Daoy (cell line): ENCODE data around the gene HYLS1. TPM values are rescaled to one million over a fixed set of nuclear protein-coding genes. Genes with fewer than 3 reads are reported as not detected.

Experiments used
- DNase-seq: peaks from one replicate; pipeline ENCODE4 v3.0.0-alpha.2; 2015; ENCODE audit warnings: low read depth
- total RNA-seq: library from RNA; depleted of rRNA; stranded (reverse); fragments of >200 nt; shearing (Covaris generic); gene quantifications from 2 replicates; pipeline ENCODE4 v1.2.3, GENCODE V29; 2014

Gene HYLS1
- total RNA-seq, 1 experiment from 2014 or later = 5.1 TPM

DNA sequence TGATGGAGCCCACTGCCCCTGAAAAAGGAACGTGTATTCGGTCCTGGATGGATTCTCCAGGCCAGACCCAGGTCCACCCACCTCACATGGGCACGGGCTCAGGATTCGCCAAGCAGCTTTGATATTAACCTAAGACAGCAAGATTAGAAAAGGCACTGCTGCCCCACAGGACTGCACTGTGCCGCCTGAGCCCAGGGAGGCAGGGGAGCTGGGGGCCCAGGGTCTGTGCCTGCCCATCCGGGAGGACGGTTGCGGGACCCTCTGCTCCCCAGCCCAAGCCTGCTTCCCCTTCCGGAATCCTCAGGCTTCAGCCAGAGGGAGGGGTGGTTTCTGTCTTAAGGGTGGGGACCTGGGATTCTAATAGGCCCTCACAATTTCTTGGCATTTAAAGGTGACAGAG is 44.8 kb downstream of the HYLS1 start:
- no peak for DNase-seq

- DNase-seq = no peak
These were observed 45.8 kb downstream of the HYLS1 start for GRCh38 chr11:125933030-125933813.

- no peak for DNase-seq
These were observed 47.0 kb downstream of the HYLS1 start for GRCh38 chr11:125934473-125934872.

GRCh38 chr11:125935056-125935455 is 47.6 kb downstream of the HYLS1 start:
- DNase-seq = no peak

- DNase-seq = no peak
These were observed 48.2 kb downstream of the HYLS1 start for GRCh38 chr11:125935618-125936199.

GRCh38 chr11:125938418-125938817 is 51.0 kb downstream of the HYLS1 start:
- DNase-seq = no peak

DNA sequence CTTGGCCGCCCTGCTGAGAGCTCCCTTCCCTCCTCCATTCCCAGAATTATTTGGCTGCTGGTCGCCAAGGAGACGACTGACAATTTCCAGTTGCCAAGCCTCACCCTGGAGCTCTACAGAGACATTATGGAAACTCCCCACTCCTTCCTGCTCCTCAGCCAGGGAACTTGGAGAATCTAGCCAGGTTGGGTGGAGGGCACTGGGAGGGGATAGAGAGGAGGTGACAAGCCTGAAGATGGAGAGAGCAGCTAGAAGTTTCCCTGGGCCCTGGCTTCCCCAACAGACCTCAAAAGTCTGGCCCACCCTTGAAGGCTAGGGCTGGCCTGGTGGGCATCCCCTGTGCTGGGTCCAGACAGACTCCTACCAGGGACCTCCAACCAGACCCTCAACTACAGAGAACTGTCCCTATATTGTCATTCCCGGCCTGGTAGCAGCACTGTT is 51.6 kb downstream of the HYLS1 start:
- no peak for DNase-seq

- DNase-seq = no peak
These were observed 52.7 kb downstream of the HYLS1 start for GRCh38 chr11:125940145-125940544.

DNA sequence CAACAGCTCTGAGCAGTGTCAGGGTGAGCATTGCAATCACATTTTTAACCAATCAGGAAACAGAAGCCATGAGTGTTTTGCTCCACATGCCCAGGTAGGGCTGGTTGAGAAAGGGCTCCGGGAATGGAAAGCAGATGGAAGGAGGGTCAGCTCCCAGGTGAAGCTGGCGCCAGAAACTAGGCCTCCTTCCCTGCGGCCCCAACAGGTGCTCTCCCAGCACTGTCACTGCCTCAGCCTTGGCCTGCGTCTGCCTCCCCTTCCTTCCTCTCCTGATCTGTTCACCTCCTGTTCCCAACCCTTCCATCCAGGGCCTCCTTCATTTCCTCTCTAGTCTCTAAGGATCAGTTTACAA is 53.8 kb downstream of the HYLS1 start:
- DNase-seq = no peak

DNA sequence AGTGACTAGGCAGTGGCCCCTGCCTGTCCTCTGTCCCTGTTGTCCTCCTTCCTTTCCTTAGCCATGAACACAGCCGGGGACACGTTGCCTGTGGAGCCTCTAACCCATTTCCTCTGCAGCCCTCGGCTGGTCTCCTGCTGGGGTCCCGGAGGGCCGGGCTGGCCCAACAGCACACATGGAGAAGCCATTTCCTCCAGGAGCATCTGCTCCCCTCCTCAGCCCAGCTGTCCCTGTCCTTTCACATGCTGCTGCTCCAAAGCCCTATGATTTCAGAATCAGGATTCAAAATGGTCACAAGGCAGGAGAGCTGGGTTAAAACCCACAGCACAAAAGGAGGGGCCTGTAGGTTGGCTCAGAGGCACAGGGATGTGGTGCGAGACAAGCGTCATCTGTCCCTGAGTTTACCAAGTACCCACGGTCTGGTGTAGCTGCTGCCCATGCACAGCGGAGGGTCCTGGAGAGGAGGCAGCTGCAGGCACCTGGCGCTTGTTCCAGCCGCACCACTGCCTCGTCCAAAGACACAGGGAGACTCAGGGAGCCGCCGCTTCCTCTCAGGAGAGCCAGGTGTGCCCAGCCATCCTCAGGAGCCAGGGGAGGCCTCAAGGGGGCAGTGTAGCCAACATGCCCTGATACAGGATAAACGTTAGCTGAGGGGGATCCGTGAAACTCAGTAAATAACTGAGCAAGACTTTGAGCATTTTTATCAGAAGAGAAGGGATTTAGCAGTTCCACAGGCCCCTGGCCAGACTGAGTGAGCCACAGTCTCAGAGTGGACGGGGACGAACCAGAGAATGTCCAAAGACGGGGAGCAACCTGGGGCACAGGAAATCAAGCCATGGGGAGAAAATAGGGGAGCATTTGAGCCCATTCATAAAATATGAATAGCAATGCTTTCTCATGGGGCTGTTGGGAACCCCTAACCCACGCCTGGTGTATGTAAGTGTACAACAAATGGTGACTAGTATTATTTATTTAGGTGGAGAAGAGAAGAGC is 54.4 kb downstream of the HYLS1 start:
- peak; percentile 48 for DNase-seq

- DNase-seq = no peak
These were observed 55.4 kb downstream of the HYLS1 start for GRCh38 chr11:125942771-125943428.

DNA sequence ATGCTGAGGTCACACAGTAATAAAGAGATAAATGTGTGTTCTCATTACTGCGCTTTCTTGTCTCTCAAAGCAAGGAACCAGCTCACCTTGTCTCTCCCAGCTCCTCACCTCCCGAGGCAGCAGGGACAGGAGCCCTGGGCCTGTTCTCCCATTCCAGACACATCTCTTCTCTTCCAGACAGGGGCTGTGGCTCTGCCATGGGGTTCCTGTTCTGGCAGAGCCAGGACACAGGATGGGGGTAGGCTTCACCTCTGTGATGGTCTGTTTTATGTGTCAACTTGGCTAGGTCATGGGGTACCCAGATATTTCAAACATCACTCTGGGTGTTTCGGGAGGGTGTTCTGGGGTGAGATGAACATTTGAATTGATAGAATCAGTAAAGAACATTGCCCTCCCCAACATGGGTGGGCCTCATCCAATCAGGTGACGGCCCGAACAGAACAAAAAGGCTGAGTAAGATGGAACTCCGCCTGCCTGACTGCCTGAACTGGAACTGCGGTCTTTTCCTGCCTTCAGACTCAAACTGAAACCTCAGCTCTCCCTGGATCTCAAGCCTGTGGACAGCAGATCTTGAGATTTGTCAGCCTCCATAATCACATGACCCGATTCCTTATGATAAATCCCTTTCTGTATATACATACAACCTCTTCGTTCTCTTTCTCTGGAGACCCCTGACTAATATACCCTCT is 56.3 kb downstream of the HYLS1 start:
- DNase-seq = no peak

DNA sequence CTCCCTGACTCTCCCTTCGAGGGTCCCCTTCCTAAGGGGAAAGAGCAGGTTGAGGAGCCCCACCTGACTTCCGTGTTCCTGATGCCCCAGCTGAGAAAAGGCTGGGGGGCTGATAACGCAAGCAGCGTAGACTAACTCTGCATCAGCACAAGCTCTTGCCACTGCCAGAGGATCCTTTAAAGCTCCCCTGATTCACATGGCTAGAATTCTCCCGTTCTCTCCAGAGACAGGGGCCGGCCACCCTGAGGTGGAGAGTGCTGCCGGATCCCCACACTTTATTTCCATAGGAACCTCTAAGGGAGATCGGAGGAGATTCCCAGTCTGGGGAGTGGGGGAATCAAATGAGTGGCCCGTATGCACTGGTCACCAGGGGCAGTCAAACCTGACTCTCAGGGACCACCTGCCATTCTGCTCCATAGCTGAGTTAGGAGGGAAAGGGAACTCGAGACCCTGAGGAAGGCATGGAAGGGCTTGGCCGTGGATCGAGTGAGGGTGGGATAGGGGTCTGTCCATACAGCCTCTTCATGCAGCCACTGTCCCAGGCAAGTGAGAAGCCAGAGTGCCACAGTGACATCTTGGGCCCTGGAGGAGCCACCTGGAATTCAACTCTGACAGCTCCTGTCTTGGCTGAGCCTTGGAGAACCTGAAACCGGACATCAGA is 57.0 kb downstream of the HYLS1 start:
- no peak for DNase-seq

GRCh38 chr11:125945011-125945796 is 57.7 kb downstream of the HYLS1 start:
- DNase-seq = no peak

DNA sequence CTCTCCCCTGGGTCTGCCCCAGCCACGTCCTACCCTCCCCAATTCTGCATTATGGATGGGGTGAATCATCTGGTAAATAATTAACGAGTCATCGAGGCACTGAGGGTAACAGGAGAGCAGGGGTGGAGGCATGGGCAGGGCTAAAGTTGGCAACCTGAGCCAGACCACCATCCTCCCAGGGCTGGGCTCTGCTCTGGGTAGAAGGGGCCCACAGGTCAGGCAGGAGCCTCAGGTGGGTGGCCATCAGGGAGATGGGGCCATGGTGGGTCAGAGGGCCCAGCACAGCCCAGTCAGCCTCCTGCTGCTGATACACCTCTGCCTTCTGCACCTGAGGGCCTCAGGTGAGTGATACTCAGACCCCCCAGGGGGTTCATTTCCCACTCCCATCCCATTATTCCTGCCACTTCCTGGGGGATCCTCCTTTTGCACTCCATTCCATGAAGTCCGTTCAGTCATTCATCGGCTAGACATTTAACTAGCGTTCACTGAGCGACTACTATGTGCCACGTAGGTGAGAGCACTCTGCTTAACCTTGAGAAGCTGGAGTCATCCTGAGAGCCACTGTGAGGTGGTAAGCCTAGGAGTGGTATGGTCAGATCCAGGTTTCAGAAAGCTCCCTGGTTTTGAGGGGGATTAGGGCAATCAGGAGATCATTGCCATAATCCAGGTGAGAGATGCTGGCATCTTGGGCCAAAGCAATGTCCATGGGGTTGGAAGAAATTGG is 58.5 kb downstream of the HYLS1 start, which contains the start of gene VSIG10L2:
Gene VSIG10L2 (plus strand): TSS at position 248 of the 724 bp plus-strand sequence. CDS start 12 bp downstream, at position 260.
- no peak for DNase-seq

DNA sequence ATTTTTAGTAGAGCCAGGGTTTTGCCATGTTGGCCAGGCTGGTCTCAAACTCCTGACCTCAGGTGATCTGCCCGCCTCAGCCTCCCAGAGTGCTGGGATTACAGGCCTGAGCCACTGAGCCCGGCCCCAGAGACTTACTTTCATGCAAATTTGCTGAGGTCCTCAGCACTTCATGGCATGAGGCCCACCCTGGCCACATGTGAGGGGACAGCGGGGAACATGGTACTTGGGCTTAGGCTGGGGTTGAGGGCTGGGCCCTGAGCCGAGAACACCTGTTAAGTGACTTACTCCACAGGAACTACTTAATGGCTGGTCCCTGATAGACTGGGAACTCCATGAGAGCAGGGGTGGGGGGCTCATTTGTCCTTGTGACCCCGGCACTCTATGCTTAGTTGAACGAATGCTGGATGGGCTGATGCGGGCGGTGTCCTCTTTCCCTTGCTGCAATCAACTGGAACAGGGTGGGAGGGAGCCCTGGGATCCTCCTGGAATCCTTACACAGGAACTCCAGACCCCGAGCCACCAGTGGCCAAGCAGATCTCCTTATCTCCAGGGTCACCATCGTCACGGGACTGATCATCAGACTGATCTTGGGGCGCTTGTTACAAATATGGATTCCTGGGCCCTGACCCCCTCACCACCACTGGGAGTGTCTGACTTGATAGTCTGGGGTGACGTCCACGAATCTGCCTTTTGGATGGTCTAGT is 59.4 kb downstream of the HYLS1 start:
- DNase-seq = no peak

- no peak for DNase-seq
These were observed 60.2 kb downstream of the HYLS1 start for GRCh38 chr11:125947419-125948277.
